GM12878 (cell line): ENCODE data around the gene NTN1. TPM values are rescaled to one million over a fixed set of nuclear protein-coding genes. Genes with fewer than 3 reads are reported as not detected.

Experiments
- ATAC-seq: fragments of 200-7000 bp; cut with Tn5 transposase; 3 replicates; pipeline ENCODE4 v1.9.1; 2020; ENCODE audit warnings: mild to moderate bottlenecking, moderate library complexity
- BruUV-seq: library from RNA; stranded (reverse); fragments of 400-500 nt; replicated peaks from 2 replicates; lab custom pipeline; 2021; lab: Mats Ljungman, UMichigan
- CTCF ChIA-PET: fragments of 300-600 bp; sonication (Branson Sonifier 250); formaldehyde crosslinking; extraction: SDS; loops from one replicate; lab custom pipeline; 2021; ENCODE audit warnings: inconsistent platforms; lab: Yijun Ruan, JAX
- POLR2A ChIA-PET: fragments of 350-600 bp; formaldehyde crosslinking; extraction: SDS; loops from one replicate; lab custom pipeline; 2021; ENCODE audit warnings: inconsistent platforms; lab: Charles Lee
- RAD21 ChIA-PET: fragments of 300-600 bp; sonication (Branson Sonifier 250); formaldehyde crosslinking; loops from one replicate; lab custom pipeline; 2023; ENCODE audit warnings: antibody characterized with exemption; ENCODE audit not compliant: unreplicated experiment; lab: Charles Lee
- SMC1A ChIA-PET: fragments of 300-600 bp; sonication (Branson Sonifier 250); formaldehyde crosslinking; loops from one replicate; lab custom pipeline; 2023; ENCODE audit not compliant: unreplicated experiment, uncharacterized antibody; lab: Charles Lee
- DNase-seq: peaks from one replicate; pipeline ENCODE4 v3.0.0-alpha.2; 2011; ENCODE audit warnings: low read depth, low spot score
- FAIRE-seq: peaks from 3 replicates; lab custom pipeline; 2011; peaks lifted over from hg19 to GRCh38; lab: Jason Lieb, UNC
- H2AFZ ChIP-seq: 2 replicates; pipeline ENCODE4 v1.6.0; 2011; ENCODE audit warnings: low read depth, low read length, control low read depth; ENCODE audit not compliant: control insufficient read depth
- H3K27ac ChIP-seq: 2 replicates; pipeline ENCODE4 v1.5.1; 2011; ENCODE audit warnings: control low read depth; ENCODE audit not compliant: control insufficient read depth, insufficient read depth
- H3K27me3 ChIP-seq, 2 experiments: replicated peaks in 1 of 2; 2 replicates each; pipeline versions ENCODE4 v1.6.0 to v1.6.1; 2011; ENCODE audit warnings: low read length in 1 of 2; ENCODE audit not compliant: control insufficient read depth in 2 of 2, insufficient read depth in 2 of 2
- H3K36me3 ChIP-seq, 2 experiments: 2 replicates each; pipeline ENCODE4 v1.5.1; 2011; ENCODE audit warnings: low read length in 1 of 2; ENCODE audit not compliant: control insufficient read depth in 2 of 2, insufficient read depth in 2 of 2
- H3K4me1 ChIP-seq: 2 replicates; pipeline ENCODE4 v1.6.1; 2011; ENCODE audit warnings: mild to moderate bottlenecking, low read length, moderate library complexity, mixed read lengths; ENCODE audit not compliant: control insufficient read depth, insufficient read depth
- H3K4me2 ChIP-seq: 2 replicates; pipeline ENCODE4 v1.6.0; 2011; ENCODE audit warnings: control low read depth; ENCODE audit not compliant: control insufficient read depth, insufficient read depth
- H3K4me3 ChIP-seq: fragments of 200-600 bp; sonication (generic); 2 replicates; pipeline ENCODE4 v1.5.1; 2016
- H3K79me2 ChIP-seq: 2 replicates; pipeline ENCODE4 v1.6.0; 2011; ENCODE audit warnings: low read length; ENCODE audit not compliant: control insufficient read depth, insufficient read depth
- H3K9ac ChIP-seq: 2 replicates; pipeline ENCODE4 v1.8.0; 2011; ENCODE audit warnings: low read length, control low read depth, mixed read lengths; ENCODE audit not compliant: control insufficient read depth, insufficient read depth
- H3K9me3 ChIP-seq: replicated peaks from 3 replicates; pipeline ENCODE4 v1.5.1; 2011; ENCODE audit warnings: mild to moderate bottlenecking, low read length; ENCODE audit not compliant: control insufficient read depth, insufficient read depth
- H4K20me1 ChIP-seq: 2 replicates; pipeline ENCODE4 v1.6.0; 2011; ENCODE audit not compliant: control insufficient read depth, insufficient read depth
- CBX3 ChIP-seq: fragments of 200-600 bp; sonication (generic); IDR thresholded peaks from 2 replicates; pipeline ENCODE4 v1.6.1; 2016; ENCODE audit warnings: low read depth, borderline replicate concordance
- IRF3 ChIP-seq: fragments of 450-650 bp; IDR thresholded peaks from 2 replicates; pipeline ENCODE4 v1.6.1; 2014; ENCODE audit warnings: mild to moderate bottlenecking
- PML ChIP-seq: IDR thresholded peaks from 2 replicates; pipeline ENCODE4 v1.6.1; 2012; ENCODE audit warnings: low read length, inconsistent platforms
- SIX5 ChIP-seq: IDR thresholded peaks from 2 replicates; pipeline ENCODE4 v1.6.1; 2011; ENCODE audit warnings: mild to moderate bottlenecking, low read depth, low read length, moderate library complexity; ENCODE audit not compliant: severe bottlenecking
- WGBS: methylation state at CpG from one replicate; pipeline ENCODE4 v1.1.6; 2016; ENCODE audit warnings: low lambda C conversion rate; ENCODE audit not compliant: insufficient replicate concordance, insufficient coverage; ENCODE audit errors: missing lambda C conversion rate; 5-methylcytosine and 5-hydroxymethylcytosine counted together
- in situ Hi-C: fragments of 300-500 bp; cut with MboI; formaldehyde crosslinking; loops from 9 replicates; pipeline ENCODE4 v1.14.3; 2018; ENCODE audit warnings: mixed read lengths
- intact Hi-C: fragments of 100-400 bp; cut with micrococcal nuclease; formaldehyde crosslinking; loops from one replicate; pipeline ENCODE4 v1.14.2; 2022; ENCODE audit not compliant: unreplicated experiment
- polyA plus RNA-seq, 11 experiments: library from polyadenylated mRNA; depleted of rRNA in 4 of 11; unstranded in 6 of 11; stranded (reverse) in 5 of 11; fragments of >200 nt; fragmentation: Nextera tagmentation in 4 of 11; fragmentation: Illumina TruSeq in 1 of 11; extraction: Ambion mirVana in 4 of 11; extraction: Trizol in 1 of 11; gene quantifications; 1 replicate in 1 of 11; 2 replicates in 10 of 11; pipeline versions ENCODE4 v1.2.1 to v1.2.3, GENCODE V29; 2011 to 2016; ENCODE audit warnings: inconsistent platforms in 2 of 11, missing spikeins in 2 of 11, low read depth in 1 of 11
- total RNA-seq, 4 experiments: library from RNA; depleted of rRNA in 3 of 4; stranded (reverse); fragments of >200 nt in 3 of 4; fragmentation: Illumina TruSeq in 1 of 4; extraction: Trizol in 1 of 4; gene quantifications; 2 replicates each; pipeline versions ENCODE4 v1.2.1 to v1.2.3, GENCODE V29; 2013 to 2021
- TF ChIP-seq, protein P1 (sequence below): IDR thresholded peaks from 2 replicates; pipeline ENCODE4 v1.6.1; 2012; ENCODE audit warnings: improper control_type of control experiment, low read depth, low read length; ENCODE audit not compliant: insufficient replicate concordance

The NTN1 gene
- total and polyA plus RNA-seq, 10 of the 15 experiments (the other 5 are each of a cell fraction or from before 2014, with no cell fraction given): 0.02 to 0.89 (median 0.35) TPM

- no peaks in the 10 kb centered on the region; the same call in 2 of the 3 replicates for H3K9me3 ChIP-seq
- peaks cover 3% of the 10 kb centered on the region; the same call in 1 of the 2 replicates for H3K4me1 ChIP-seq
- no peaks in the 10 kb centered on the region for H3K79me2 ChIP-seq
- no peak for ATAC-seq
- H3K36me3 ChIP-seq: no peaks in the 10 kb centered on the region
- ChIA-PET POLR2A (no interaction called here), CTCF (no interaction called here), SMC1A (no interaction called here), RAD21 (interaction anchor here (1.6 kb wide), 1 partner anchor 13 kb away, joined by 5 read pairs; no protein-coding TSS in a partner anchor)
- H3K9ac ChIP-seq: no peak overlapping the region
- WGBS: 46% methylated on average over 23 of the region's 23 CpGs
- DNase-seq: no peak
- no peak overlapping the region for H3K4me2 ChIP-seq
- no peak overlapping the region for H3K4me3 ChIP-seq
- no peak overlapping the region for H2AFZ ChIP-seq
- peaks cover 0 to 6% of the 10 kb centered on the region in 2 experiments; a peak in 1 of 4 replicates for H3K27me3 ChIP-seq
- intact Hi-C loops: no loop called here
- in situ Hi-C loops: no loop called here
- no TSS peak for BruUV-seq
- no peak for TF ChIP-seq PML
- no peak for TF ChIP-seq IRF3
- TF ChIP-seq SIX5: no peak
- no peak for TF ChIP-seq CBX3
- TF ChIP-seq, protein P1, sequence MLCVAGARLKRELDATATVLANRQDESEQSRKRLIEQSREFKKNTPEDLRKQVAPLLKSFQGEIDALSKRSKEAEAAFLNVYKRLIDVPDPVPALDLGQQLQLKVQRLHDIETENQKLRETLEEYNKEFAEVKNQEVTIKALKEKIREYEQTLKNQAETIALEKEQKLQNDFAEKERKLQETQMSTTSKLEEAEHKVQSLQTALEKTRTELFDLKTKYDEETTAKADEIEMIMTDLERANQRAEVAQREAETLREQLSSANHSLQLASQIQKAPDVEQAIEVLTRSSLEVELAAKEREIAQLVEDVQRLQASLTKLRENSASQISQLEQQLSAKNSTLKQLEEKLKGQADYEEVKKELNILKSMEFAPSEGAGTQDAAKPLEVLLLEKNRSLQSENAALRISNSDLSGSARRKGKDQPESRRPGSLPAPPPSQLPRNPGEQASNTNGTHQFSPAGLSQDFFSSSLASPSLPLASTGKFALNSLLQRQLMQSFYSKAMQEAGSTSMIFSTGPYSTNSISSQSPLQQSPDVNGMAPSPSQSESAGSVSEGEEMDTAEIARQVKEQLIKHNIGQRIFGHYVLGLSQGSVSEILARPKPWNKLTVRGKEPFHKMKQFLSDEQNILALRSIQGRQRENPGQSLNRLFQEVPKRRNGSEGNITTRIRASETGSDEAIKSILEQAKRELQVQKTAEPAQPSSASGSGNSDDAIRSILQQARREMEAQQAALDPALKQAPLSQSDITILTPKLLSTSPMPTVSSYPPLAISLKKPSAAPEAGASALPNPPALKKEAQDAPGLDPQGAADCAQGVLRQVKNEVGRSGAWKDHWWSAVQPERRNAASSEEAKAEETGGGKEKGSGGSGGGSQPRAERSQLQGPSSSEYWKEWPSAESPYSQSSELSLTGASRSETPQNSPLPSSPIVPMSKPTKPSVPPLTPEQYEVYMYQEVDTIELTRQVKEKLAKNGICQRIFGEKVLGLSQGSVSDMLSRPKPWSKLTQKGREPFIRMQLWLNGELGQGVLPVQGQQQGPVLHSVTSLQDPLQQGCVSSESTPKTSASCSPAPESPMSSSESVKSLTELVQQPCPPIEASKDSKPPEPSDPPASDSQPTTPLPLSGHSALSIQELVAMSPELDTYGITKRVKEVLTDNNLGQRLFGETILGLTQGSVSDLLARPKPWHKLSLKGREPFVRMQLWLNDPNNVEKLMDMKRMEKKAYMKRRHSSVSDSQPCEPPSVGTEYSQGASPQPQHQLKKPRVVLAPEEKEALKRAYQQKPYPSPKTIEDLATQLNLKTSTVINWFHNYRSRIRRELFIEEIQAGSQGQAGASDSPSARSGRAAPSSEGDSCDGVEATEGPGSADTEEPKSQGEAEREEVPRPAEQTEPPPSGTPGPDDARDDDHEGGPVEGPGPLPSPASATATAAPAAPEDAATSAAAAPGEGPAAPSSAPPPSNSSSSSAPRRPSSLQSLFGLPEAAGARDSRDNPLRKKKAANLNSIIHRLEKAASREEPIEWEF: no peak
- H4K20me1 ChIP-seq: 0 out of 2 replicates have a peak, but pooled peaks cover 2% of the 10 kb centered on the region
- no peak overlapping the region for H3K27ac ChIP-seq
- no peak for FAIRE-seq
Measured at GRCh38 chr17:9231449-9232154, 210.3 kb downstream of the NTN1 start.
